Sigmoid colon (tissue), 4 donors: ENCODE data around the gene CLTCL1.

Experiments
- EP300 ChIP-seq, 4 donors: sonication (generic); formaldehyde crosslinking; IDR thresholded peaks; one replicate each; pipeline ENCODE4 v1.6.1; 2017; ENCODE audit warnings: antibody characterized with exemption in 4 of 4
- POLR2AphosphoS5 ChIP-seq, 4 donors: sonication (generic); formaldehyde crosslinking; IDR thresholded peaks; one replicate each; pipeline ENCODE4 v1.6.1; 2017; ENCODE audit warnings: antibody characterized with exemption in 4 of 4
- TF ChIP-seq, protein P1 (sequence below), 4 experiments: fragments of 450-650 bp in 3 of 4; fragments of 200-600 bp in 1 of 4; IDR thresholded peaks; one replicate each; pipeline ENCODE4 v1.5.1; 2016 to 2019; ENCODE audit warnings: antibody characterized with exemption in 4 of 4, mild to moderate bottlenecking in 3 of 4, moderate library complexity in 2 of 4

DNA sequence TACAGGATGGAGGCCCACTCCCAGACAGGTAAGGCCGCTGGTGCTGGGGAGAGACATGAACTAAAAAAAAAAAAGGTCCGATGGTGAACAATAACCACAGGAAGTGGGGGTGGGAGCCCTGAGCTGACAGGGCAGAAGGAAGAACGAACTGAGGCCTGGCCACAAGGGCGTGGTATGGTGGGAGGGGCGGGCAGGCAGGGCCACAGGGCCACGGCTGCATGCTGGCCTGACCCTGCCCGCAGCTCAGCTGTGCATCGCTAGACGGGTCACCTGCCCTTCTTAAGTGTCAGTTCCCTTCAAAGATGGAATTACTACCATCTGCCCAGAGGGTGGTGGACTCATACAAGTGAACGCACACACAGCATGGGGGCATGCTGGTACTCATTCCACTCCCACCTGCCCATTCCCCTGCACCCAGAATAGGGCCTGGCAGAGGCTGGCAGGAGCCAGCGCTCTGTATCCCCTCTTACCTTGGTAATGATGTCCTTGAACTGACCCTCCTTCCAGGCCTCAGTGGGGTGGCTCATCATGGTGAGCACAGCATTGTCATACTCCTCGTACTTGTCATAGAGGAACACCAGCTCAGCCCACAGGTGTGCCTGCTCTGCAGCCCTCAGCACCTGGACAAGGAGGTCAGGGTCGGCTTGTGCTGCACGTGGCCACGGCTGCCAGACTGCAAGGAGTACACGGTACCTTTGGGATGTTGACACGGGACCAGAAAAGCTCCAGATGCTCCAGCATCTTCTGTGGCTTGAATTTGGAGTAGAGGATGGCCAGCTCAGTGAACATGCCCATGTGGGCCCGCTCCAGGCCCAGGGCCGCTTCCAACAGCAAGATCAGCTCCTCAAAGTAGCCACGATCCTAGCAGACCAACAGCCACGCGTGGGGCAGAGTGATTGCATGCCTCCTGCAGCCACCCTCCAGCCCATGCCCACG lies 95.5 kb downstream of the CLTCL1 start:
- TF ChIP-seq, protein P1, sequence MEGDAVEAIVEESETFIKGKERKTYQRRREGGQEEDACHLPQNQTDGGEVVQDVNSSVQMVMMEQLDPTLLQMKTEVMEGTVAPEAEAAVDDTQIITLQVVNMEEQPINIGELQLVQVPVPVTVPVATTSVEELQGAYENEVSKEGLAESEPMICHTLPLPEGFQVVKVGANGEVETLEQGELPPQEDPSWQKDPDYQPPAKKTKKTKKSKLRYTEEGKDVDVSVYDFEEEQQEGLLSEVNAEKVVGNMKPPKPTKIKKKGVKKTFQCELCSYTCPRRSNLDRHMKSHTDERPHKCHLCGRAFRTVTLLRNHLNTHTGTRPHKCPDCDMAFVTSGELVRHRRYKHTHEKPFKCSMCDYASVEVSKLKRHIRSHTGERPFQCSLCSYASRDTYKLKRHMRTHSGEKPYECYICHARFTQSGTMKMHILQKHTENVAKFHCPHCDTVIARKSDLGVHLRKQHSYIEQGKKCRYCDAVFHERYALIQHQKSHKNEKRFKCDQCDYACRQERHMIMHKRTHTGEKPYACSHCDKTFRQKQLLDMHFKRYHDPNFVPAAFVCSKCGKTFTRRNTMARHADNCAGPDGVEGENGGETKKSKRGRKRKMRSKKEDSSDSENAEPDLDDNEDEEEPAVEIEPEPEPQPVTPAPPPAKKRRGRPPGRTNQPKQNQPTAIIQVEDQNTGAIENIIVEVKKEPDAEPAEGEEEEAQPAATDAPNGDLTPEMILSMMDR (IDR thresholded peaks at IDR 0.05): no peak
- no peak for TF ChIP-seq POLR2AphosphoS5 (IDR thresholded peaks at IDR 0.05)
- TF ChIP-seq EP300 (IDR thresholded peaks at IDR 0.05): no peak
